Esophagus squamous epithelium (tissue), 4 donors: Measurements from ENCODE around the gene CD59.

ENCODE experiments used
- POLR2A ChIP-seq, 4 donors: fragments of 450-650 bp; IDR thresholded peaks; one replicate each; pipeline ENCODE4 v1.6.1; 2017; ENCODE audit warnings: antibody characterized with exemption in 4 of 4, mild to moderate bottlenecking in 4 of 4, moderate library complexity in 3 of 4
- TF ChIP-seq, protein P1 (sequence below), 6 experiments: fragments of 450-650 bp in 4 of 6; fragments of 200-600 bp in 2 of 6; sonication (generic) in 2 of 6; IDR thresholded peaks; one replicate each; pipeline ENCODE4 v1.5.1; 2016 to 2019; ENCODE audit warnings: antibody characterized with exemption in 6 of 6, mild to moderate bottlenecking in 4 of 6, moderate library complexity in 4 of 6

DNA sequence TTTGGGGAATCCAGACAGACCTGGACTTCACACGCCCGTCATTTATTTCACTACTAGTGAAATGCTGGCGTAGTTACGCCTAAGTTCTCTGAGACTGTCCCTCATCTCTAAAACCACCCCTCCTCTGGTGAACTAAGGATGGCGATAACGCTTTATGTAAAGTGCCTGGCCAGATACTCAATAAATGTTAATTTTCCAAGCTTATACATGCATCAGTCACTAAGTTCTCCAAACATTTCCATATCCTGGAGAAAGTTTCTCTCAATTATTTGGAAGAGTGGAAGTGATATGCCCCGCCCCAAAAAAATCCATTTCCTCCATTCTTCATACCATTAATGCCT lies 39.2 kb upstream of the CD59 start:
- TF ChIP-seq, protein P1, sequence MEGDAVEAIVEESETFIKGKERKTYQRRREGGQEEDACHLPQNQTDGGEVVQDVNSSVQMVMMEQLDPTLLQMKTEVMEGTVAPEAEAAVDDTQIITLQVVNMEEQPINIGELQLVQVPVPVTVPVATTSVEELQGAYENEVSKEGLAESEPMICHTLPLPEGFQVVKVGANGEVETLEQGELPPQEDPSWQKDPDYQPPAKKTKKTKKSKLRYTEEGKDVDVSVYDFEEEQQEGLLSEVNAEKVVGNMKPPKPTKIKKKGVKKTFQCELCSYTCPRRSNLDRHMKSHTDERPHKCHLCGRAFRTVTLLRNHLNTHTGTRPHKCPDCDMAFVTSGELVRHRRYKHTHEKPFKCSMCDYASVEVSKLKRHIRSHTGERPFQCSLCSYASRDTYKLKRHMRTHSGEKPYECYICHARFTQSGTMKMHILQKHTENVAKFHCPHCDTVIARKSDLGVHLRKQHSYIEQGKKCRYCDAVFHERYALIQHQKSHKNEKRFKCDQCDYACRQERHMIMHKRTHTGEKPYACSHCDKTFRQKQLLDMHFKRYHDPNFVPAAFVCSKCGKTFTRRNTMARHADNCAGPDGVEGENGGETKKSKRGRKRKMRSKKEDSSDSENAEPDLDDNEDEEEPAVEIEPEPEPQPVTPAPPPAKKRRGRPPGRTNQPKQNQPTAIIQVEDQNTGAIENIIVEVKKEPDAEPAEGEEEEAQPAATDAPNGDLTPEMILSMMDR (IDR thresholded peaks at IDR 0.05): no peak
- no peak for TF ChIP-seq POLR2A (IDR thresholded peaks at IDR 0.05)
